CD4-positive, alpha-beta T cell treated with Interferon alpha-2 for 1 hour (primary cell): Measurements from ENCODE around the gene ESPL1.
"Not testable (repeated sequence)": the region's sequence is repeated elsewhere in the genome, so short reads cannot be mapped to it uniquely, and the experiment has no call there.

Experiments used
- DNase-seq, 2 donors: peaks; one replicate each; pipeline ENCODE4 v3.0.0-alpha.2; 2020 to 2022

Gene ESPL1

DNA sequence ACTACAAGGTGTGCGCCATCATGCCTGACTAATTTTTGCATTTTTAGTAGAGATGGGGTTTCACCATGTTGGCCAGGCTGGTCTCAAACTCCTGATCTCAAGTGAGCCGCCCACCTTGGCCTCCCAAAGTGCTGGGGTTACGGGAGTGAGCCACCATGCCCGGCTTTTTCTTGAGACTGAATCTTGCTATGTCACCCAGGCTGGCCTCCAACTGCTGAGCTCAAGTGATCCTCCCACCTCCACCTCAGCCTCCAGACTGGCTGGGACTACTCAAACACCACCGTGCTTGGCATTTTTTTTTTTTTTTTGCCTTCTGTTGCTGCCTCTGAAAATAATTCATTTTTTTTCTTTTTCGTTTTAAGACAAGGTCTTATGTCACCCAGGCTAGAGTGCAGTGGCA is 8.2 kb upstream of the ESPL1 start:
- DNase-seq: no peak

GRCh38 chr12:53265783-53266182 is 2.3 kb upstream of the ESPL1 start:
- no peak for DNase-seq

DNA sequence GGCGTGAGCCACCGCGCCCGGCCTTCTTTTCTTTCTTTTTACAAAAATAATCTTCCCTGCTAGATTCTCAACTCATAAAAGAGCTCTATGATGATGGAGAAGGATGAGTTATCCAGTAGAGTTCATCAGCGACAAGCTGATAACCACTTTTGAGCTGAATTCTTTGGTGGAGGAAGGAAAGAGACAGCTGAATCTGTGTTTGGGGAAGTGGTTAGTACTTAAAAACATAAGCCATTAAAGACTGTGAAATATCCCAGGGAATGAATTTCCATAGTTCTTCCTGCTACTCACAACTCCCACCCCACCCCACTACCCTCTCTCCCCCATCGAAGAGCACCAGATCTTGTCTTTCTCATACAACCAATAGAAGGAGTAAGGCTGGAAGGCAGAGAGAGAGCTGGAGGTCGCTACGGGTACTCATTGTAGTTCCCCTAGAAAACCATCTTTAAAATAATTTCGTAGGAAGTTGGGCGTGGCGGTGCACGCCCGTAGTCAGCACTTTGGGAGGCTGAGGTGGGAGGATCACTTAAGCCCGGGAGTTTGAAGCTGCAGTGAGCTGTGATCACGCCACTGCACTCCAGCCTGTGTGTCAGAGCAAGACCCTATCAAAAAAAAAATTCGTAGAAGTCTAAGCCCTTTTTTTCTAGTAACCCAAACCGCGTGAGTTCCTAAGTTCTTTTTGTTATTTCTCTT is 647 bp upstream of the ESPL1 start:
- peak in 1 of 2 donors; percentile 42 for DNase-seq

- DNase-seq: no peak
These were observed 797 bp downstream of the ESPL1 start for GRCh38 chr12:53268630-53269562.

GRCh38 chr12:53274445-53274844 is 6.3 kb downstream of the ESPL1 start:
- no peak for DNase-seq

- DNase-seq: no peak
These were observed 8.4 kb downstream of the ESPL1 start for GRCh38 chr12:53276511-53276910.

DNA sequence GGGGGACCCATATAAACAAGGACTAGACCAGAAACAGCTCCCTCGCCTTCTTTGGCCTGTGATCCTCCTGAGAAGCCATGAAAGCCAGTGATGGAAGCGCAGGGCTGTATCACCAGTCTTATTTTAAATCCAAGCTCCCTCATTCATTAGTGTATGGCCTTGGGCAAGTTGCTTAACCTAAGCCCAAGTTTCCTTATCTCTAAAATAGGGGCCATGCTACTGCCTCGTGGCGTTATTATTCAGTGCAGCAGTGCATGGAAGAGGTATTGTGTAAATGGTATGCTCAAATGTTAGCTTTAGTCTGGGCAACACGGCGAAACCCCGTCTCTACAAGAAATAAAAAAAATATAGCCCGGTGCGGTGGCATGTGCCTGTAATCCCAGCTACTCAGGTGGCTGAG is 9.9 kb downstream of the ESPL1 start:
- DNase-seq: no peak

- no peak for DNase-seq
These were observed 11.3 kb downstream of the ESPL1 start for GRCh38 chr12:53279283-53279869.

DNA sequence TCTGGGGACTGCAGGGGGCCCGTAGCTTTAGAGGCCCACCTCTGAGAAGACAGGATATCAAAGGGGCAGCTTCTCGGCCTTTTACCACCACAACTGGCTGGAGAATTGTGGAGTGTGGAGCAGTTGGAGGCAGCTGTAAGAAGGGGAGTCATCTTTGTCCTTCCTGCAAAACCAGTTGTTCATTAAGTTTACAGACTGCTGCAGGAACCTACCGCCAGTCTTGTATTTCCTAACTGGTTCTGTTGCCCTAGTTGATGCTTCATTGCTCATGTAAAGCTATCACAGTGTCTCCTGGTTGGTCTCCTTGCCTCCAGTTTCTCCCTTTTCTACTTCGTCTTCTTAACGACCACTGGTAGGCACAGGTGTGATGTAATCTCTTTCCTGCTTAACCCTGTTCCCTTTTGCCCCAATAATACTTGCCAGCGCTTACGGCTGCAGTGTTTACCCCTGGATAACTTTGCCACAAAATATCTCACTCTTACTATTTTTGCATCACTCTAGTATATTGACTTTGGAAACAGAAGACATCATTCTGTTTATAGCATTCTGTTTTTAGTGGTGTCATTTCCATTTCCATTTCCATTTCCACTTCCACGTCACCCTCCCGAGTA is 11.9 kb downstream of the ESPL1 start:
- DNase-seq: no peak

GRCh38 chr12:53286448-53286847 is 18.3 kb downstream of the ESPL1 start:
- DNase-seq: no peak

DNA sequence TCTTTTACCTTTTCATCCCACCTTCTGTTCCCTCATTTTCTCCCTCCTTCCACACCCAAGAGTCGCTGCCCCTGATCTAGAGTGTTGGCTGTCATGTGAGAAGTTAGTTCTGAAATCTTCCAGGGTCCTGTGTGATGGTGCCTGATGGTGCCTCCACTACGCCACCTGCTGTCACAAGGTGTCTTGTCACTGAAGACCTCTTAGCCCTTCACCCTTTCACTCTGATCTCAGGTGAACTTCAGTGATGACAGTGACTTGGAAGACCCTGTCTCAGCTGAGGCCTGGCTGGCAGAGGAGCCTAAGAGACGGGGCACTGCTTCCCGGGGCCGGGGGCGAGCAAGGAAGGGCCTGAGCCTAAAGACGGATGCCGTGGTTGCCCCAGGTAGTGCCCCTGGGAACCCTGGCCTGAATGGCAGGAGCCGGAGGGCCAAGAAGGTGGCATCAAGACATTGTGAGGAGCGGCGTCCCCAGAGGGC is 19.7 kb downstream of the ESPL1 start:
- DNase-seq: peak; percentile 74 to 81

- DNase-seq: no peak
These were observed 20.2 kb downstream of the ESPL1 start for GRCh38 chr12:53288322-53288721.

DNA sequence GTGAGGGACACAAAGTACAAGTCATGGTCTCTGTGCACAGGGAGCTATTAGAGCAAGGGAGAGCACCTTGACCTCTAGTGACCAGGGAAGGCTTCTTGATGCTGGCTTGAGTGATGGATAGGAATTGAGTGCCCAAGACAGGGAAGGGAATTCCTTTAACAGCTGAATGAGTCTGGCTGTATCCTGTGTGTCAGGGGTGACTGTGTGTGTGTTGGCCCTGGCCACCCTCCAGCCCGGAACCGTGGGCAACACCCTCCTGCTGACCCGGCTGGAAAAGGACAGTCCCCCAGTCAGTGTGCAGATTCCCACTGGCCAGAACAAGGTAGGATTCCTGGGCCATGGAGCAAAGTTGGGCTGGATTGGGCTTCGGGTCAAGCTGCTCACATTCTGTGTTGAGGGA is 21.8 kb downstream of the ESPL1 start:
- DNase-seq: no peak

DNA sequence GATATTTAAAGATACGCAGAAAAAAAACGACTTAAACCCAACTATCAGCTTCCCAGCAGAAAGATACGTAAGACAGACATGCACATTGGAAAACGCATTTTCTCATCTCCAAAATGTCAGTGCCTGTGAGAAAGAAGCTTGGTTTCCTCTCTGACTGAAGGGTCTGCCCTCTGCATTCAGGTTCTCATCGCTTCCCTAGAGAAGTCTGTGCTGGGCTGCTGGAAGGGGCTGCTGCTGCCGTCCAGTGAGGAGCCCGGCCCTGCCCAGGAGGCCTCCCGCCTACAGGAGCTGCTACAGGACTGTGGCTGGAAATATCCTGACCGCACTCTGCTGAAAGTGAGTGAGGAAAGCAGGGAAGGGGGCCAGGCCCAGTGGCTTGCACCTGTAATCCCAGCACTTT is 22.6 kb downstream of the ESPL1 start:
- DNase-seq: no peak

DNA sequence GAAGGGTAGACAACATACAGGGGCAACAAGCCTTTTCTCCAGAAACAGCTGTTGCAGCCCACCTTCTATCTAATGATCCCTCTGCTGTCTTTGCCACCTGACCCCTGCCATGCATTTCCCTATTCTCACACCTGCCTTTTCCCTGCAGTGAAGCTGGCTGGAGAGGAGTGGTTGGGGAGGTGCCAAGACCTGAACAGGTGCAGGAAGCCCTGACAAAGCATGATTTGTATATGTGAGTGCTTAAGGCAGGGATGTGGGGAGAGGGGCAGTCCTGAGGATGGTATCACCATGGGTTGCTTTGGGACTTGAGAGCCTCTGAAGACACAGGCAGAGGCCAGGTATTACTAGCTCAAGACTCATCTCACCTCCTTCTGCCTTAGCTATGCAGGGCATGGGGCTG is 24.3 kb downstream of the ESPL1 start:
- no peak for DNase-seq

GRCh38 chr12:53295070-53295890 is 27.2 kb downstream of the ESPL1 start, which contains the start of gene PFDN5:
Gene PFDN5 (plus strand): TSS chr12:53295542. CDS start chr12:53295568, 26 bp downstream.
- peak; percentile 92 to 93 for DNase-seq

DNA sequence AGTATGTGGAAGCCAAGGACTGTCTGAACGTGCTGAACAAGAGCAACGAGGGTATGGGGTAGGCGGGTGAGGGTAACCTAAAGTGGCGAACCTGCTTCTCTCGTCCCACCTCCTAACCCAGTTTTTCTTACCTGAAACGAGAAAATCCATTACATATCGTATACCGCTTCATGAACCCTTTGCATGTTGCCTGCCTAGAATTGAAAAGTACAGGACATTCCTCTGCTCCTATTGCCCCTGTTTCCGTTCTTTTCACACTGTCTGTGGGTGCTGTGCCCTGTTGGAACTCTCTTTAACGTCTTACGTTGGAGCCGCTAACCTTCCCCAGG is 27.8 kb downstream of the ESPL1 start:
- DNase-seq: no peak

- DNase-seq: not testable (repeated sequence)
These were observed 29.0 kb downstream of the ESPL1 start for GRCh38 chr12:53297106-53297505.

GRCh38 chr12:53298164-53298563 is 30.1 kb downstream of the ESPL1 start:
- no peak for DNase-seq

DNA sequence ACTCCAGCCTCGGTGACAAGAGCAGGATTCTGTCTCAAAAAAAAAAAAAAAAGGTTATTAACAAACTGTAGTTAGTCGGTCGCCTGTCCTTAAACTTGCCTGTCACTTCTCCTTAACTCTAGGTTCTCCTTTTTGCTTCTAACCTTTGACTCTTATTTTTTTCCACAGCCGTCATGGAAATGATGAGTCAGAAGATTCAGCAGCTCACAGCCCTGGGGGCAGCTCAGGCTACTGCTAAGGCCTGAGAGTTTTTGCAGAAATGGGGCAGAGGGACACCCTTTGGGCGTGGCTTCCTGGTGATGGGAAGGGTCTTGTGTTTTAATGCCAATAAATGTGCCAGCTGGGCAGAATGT is 31.0 kb downstream of the ESPL1 start:
- peak; percentile 50 to 55 for DNase-seq

- peak; percentile 84 to 87 for DNase-seq
These were observed 31.5 kb downstream of the ESPL1 start, which contains the start of gene MYG1 for GRCh38 chr12:53299454-53300180. Gene MYG1 (plus strand): TSS chr12:53299695. CDS start chr12:53299738, 43 bp downstream.

DNA sequence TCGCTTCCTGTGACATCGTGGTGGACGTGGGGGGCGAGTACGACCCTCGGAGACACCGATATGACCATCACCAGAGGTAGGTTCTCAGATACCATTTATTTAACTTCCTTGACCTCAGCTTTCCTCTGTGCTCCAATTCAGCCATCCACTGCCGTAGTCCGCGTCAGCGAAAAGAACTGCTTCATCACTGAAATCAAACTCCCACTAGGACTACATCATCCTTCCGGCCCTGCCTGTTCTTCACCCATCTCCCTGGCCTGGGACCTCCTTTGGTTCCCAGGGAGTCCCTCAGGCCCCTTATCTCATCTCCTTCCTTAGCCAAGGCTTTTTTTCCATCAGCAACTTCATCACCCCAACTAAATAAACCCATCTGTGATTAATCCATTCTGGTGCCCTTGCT is 32.1 kb downstream of the ESPL1 start:
- no peak for DNase-seq
